HepG2 (cell line): ENCODE data around the gene DAAM1. TPM values are rescaled to one million over a fixed set of nuclear protein-coding genes. Genes with fewer than 3 reads are reported as not detected.

Experiments
- ATRX ChIP-seq: sonication (generic); formaldehyde crosslinking; IDR thresholded peaks from 2 replicates; pipeline ENCODE4 v1.4.0; 2020; ENCODE audit warnings: missing genetic modification reagents, borderline replicate concordance
- CAMTA2 ChIP-seq: sonication (generic); formaldehyde crosslinking; IDR thresholded peaks from 2 replicates; pipeline ENCODE4 v1.4.0; 2020; ENCODE audit warnings: mild to moderate bottlenecking, missing genetic modification reagents, borderline replicate concordance
- CREB1 ChIP-seq, 2 experiments: fragments of 450-650 bp in 1 of 2; IDR thresholded peaks; 2 replicates each; pipeline ENCODE4 v1.6.1; 2016 to 2017; ENCODE audit warnings: control low read depth in 1 of 2, mild to moderate bottlenecking in 1 of 2, missing compliant biosample characterization in 1 of 2, missing genetic modification characterization in 1 of 2
- HMG20B ChIP-seq: conservative IDR thresholded peaks from 2 replicates; pipeline ENCODE4 v1.6.1; 2016; ENCODE audit warnings: missing genetic modification reagents, missing compliant biosample characterization
- MLLT10 ChIP-seq: sonication (generic); formaldehyde crosslinking; IDR thresholded peaks from 2 replicates; pipeline ENCODE4 v1.4.0; 2020; ENCODE audit warnings: missing genetic modification reagents
- NCOA2 ChIP-seq: sonication (generic); formaldehyde crosslinking; IDR thresholded peaks from 2 replicates; pipeline ENCODE4 v1.8.0; 2022; ENCODE audit warnings: inconsistent platforms
- PAX8 ChIP-seq: sonication (generic); formaldehyde crosslinking; IDR thresholded peaks from 2 replicates; pipeline ENCODE4 v1.8.0; 2022; ENCODE audit warnings: mild to moderate bottlenecking, missing genetic modification reagents, borderline replicate concordance
- RCOR2 ChIP-seq: IDR thresholded peaks from 2 replicates; pipeline ENCODE4 v1.6.1; 2016; ENCODE audit warnings: missing biosample characterization, missing genetic modification reagents
- REPIN1 ChIP-seq: sonication (generic); formaldehyde crosslinking; IDR thresholded peaks from 2 replicates; pipeline ENCODE4 v1.8.0; 2022; ENCODE audit warnings: missing genetic modification reagents, low read depth, mild to moderate bottlenecking, borderline replicate concordance
- SAFB2 ChIP-seq: sonication (generic); formaldehyde crosslinking; IDR thresholded peaks from 2 replicates; pipeline ENCODE4 v1.5.1; 2020; ENCODE audit warnings: missing genetic modification reagents, low read depth, mild to moderate bottlenecking, borderline replicate concordance
- SRSF4 ChIP-seq: fragments of 200-400 bp; formaldehyde crosslinking; IDR thresholded peaks from one replicate; pipeline ENCODE4 v1.6.1; 2018; ENCODE audit warnings: mild to moderate bottlenecking, low read depth, low read length, moderate library complexity; ENCODE audit not compliant: poor library complexity, severe bottlenecking
- THAP9 ChIP-seq: sonication (generic); formaldehyde crosslinking; IDR thresholded peaks from 2 replicates; pipeline ENCODE4; 2020; ENCODE audit warnings: missing genetic modification reagents, mild to moderate bottlenecking, borderline replicate concordance
- ZFP36 ChIP-seq: fragments of 150-350 bp; IDR thresholded peaks from 2 replicates; pipeline ENCODE4 v1.6.1; 2018; ENCODE audit warnings: borderline replicate concordance, low read length, low read depth; ENCODE audit not compliant: partially characterized antibody
- ZFP37 ChIP-seq: sonication (generic); formaldehyde crosslinking; IDR thresholded peaks from 2 replicates; pipeline ENCODE4 v1.4.0; 2020; ENCODE audit warnings: missing genetic modification reagents, borderline replicate concordance
- ZIK1 ChIP-seq: sonication (generic); formaldehyde crosslinking; IDR thresholded peaks from 2 replicates; pipeline ENCODE4 v1.5.0; 2020; ENCODE audit warnings: mild to moderate bottlenecking, low read depth, missing genetic modification reagents, borderline replicate concordance
- ZKSCAN5 ChIP-seq: sonication (generic); formaldehyde crosslinking; IDR thresholded peaks from 2 replicates; pipeline ENCODE4 v1.5.1; 2020; ENCODE audit warnings: mild to moderate bottlenecking, missing genetic modification reagents
- ZNF121 ChIP-seq: sonication (generic); formaldehyde crosslinking; IDR thresholded peaks from 2 replicates; pipeline ENCODE4 v1.5.0; 2020; ENCODE audit warnings: mild to moderate bottlenecking, missing genetic modification reagents
- ZNF460 ChIP-seq: sonication (generic); formaldehyde crosslinking; IDR thresholded peaks from 2 replicates; pipeline ENCODE4 v1.5.1; 2020; ENCODE audit warnings: missing genetic modification reagents, mild to moderate bottlenecking, borderline replicate concordance
- ZNF768 ChIP-seq: sonication (generic); formaldehyde crosslinking; IDR thresholded peaks from 2 replicates; pipeline ENCODE4 v1.4.0; 2020; ENCODE audit warnings: missing genetic modification reagents
- ZNF773 ChIP-seq: sonication (generic); formaldehyde crosslinking; IDR thresholded peaks from 2 replicates; pipeline ENCODE4 v1.4.0; 2020; ENCODE audit warnings: missing genetic modification reagents, borderline replicate concordance
- ZSCAN5A ChIP-seq: sonication (generic); formaldehyde crosslinking; IDR thresholded peaks from 2 replicates; pipeline ENCODE4 v1.8.0; 2022; ENCODE audit warnings: mild to moderate bottlenecking, missing genetic modification reagents, borderline replicate concordance
- polyA plus RNA-seq, 8 experiments: library from polyadenylated mRNA; depleted of rRNA in 3 of 8; stranded (reverse) in 7 of 8; unstranded in 1 of 8; fragments of >200 nt; fragmentation: Illumina TruSeq in 4 of 8; extraction: Trizol in 4 of 8; gene quantifications; 2 replicates each; pipeline versions ENCODE4 v1.2.1 to v1.2.3, GENCODE V29; 2011 to 2016; ENCODE audit warnings: low read depth in 4 of 8, missing spikeins in 1 of 8, mixed read lengths in 1 of 8; ENCODE audit not compliant: insufficient read depth in 1 of 8
- total RNA-seq, 5 experiments: library from RNA; depleted of rRNA; stranded (reverse); fragments of >200 nt; fragmentation: Illumina TruSeq; extraction: Trizol; gene quantifications; 2 replicates each; pipeline ENCODE4 v1.2.3, GENCODE V29; 2016; ENCODE audit warnings: low read depth in 1 of 5
- TF ChIP-seq, protein P1 (sequence below): sonication (generic); formaldehyde crosslinking; IDR thresholded peaks from 2 replicates; pipeline ENCODE4 v1.5.1; 2020; ENCODE audit warnings: mild to moderate bottlenecking, missing genetic modification reagents, borderline replicate concordance
- TF ChIP-seq, protein P2 (sequence below): sonication (generic); formaldehyde crosslinking; IDR thresholded peaks from 2 replicates; pipeline ENCODE4 v1.5.0; 2020; ENCODE audit warnings: missing genetic modification reagents, mild to moderate bottlenecking, borderline replicate concordance

Gene DAAM1
- total and polyA plus RNA-seq, 2 of the 13 experiments (the other 11 are each of a cell fraction or from before 2014, with no cell fraction given) = 10.9 to 24.5 TPM

DNA sequence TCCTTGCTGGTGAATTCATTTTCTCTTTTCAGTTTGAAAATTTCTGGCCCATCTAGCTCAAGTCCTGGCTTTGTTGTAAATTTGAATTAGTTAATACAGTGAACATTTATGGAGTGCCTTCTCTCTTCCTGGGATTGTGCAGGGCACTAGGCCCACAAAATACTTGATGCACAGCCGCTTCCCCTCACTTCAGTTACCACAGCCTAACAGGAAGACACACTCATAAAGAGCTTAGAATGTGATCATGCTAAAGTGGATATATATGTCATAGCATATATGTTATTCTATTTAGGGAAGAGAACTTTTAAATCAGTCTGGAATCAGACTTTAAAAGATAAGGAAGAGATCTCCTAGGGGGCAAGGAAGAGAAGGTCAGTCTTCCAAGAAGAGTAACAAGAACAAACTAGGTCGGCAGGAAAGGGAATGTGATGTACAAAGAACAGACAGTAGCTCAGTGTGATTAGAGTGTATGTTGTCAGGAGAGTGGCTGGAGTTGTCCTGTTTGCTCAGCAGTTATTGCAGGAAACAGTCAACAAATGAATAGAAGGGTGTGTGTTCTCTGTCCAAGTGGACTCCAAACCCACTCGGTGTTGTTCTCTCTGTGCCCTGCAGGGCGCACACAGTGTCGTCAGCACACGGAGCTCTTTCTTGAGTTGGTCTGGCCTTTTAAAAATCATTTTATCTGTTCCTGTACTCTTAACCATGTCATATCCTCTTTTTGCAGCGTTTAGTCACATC lies 74.4 kb downstream of the DAAM1 start (continued):
- TF ChIP-seq ZIK1 (no peak), ZNF768 (CRISPR knock-in tag) (no peak), THAP9 (no peak), ZNF121 (no peak; the same call in 1 of the 2 replicates), ATRX (CRISPR knock-in tag) (no peak), SRSF4 (no peak), ZFP37 (CRISPR knock-in tag) (no peak), ZFP36 (no peak), CREB1 (IDR thresholded peaks at IDR 0.05) (peak; percentile 55), CREB1 (CRISPR knock-in tag; IDR thresholded peaks at IDR 0.05) (peak; percentile 51; the same call in 1 of the 2 replicates), SAFB2 (CRISPR knock-in tag) (no peak), ZNF460 (CRISPR knock-in tag) (no peak), MLLT10 (CRISPR knock-in tag) (no peak), CAMTA2 (CRISPR knock-in tag) (no peak), ZKSCAN5 (no peak), ZNF773 (CRISPR knock-in tag) (no peak), PAX8 (no peak), HMG20B (no peak), REPIN1 (CRISPR knock-in tag) (peak; percentile 56; the same call in 1 of the 2 replicates), ZSCAN5A (0 out of 2 replicates have a peak, but pooled peaks have one; percentile 20), NCOA2 (CRISPR knock-in tag) (peak; percentile 81), RCOR2 (CRISPR knock-in tag) (0 out of 2 replicates have a peak, but pooled peaks have one; percentile 61)
- TF ChIP-seq, protein P1, sequence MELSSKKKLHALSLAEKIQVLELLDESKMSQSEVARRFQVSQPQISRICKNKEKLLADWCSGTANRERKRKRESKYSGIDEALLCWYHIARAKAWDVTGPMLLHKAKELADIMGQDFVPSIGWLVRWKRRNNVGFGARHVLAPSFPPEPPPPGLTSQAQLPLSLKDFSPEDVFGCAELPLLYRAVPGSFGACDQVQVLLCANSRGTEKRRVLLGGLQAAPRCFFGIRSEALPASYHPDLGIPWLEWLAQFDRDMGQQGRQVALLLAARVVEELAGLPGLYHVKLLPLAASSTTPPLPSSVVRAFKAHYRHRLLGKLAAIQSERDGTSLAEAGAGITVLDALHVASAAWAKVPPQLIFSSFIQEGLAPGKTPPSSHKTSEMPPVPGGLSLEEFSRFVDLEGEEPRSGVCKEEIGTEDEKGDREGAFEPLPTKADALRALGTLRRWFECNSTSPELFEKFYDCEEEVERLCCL (CRISPR knock-in tag) = no peak
- TF ChIP-seq, protein P2, sequence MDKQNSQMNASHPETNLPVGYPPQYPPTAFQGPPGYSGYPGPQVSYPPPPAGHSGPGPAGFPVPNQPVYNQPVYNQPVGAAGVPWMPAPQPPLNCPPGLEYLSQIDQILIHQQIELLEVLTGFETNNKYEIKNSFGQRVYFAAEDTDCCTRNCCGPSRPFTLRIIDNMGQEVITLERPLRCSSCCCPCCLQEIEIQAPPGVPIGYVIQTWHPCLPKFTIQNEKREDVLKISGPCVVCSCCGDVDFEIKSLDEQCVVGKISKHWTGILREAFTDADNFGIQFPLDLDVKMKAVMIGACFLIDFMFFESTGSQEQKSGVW (CRISPR knock-in tag) = no peak
